Measurements from ENCODE around the gene FGD4. TPM values are rescaled to one million over a fixed set of nuclear protein-coding genes. Genes with fewer than 3 reads are reported as not detected.

FGD4 gene
- total RNA-seq, 1 experiment from 2014 or later, result 39.7 TPM

DNA sequence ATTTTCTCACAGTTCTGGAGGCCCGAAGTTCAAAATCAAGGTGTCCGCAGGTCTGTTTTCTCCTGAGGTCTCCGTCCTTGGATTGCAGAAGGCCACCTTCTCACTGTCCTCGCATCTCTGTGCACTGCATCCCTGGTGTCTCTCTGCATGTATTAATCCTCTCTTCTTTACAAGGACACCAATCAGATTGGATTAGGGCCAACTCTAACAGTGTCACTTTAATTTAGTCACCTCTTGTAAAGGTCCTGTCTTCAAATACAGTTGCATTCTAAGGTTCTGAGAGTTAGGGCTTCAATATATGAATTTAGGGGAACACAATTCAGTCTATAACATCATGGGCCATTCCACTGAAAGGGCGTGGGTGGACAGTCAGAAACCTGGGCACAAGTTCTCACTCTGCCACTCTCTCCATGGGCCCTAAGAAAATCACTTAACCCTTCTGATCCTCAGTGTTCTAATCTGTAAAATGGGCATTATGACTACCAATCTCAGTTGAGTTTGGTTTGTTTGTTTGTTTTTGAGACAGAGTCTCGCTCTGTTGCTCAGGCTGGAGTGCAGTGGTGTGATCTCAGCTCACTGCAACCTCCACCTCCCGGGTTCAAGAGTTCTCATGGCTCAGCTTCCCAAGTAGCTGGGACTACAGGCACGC lies 41.6 kb upstream of the FGD4 start:
- Mint-ChIP-seq H3K9me3 (no peaks in the 10 kb centered on the region), H3K27me3 (ENCODE audit: low read depth) (no peaks in the 10 kb centered on the region), H3K36me3 (peaks cover 6% of the 10 kb centered on the region), H3K4me1 (peaks cover 14% of the 10 kb centered on the region), H3K4me3 (no peak overlapping the region), H3K27ac (no peak overlapping the region)
- ChIA-PET POLR2A (no interaction called here), CTCF (no interaction called here)
- TF ChIP-seq, protein P1, sequence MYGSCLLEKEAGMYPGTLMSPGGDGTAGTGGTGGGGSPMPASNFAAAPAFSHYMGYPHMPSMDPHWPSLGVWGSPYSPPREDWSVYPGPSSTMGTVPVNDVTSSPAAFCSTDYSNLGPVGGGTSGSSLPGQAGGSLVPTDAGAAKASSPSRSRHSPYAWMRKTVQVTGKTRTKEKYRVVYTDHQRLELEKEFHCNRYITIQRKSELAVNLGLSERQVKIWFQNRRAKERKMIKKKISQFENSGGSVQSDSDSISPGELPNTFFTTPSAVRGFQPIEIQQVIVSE (CRISPR knock-in tag; IDR thresholded peaks at IDR 0.05; ENCODE audit: borderline replicate concordance), result no peak
- TF ChIP-seq TEAD4 (CRISPR knock-in tag; IDR thresholded peaks at IDR 0.05) (no peak), JUN (CRISPR knock-in tag; IDR thresholded peaks at IDR 0.05) (no peak), NFYB (CRISPR knock-in tag; conservative IDR thresholded peaks at IDR 0.05; ENCODE audit: low read depth) (no peak), ZNF219 (CRISPR knock-in tag; IDR thresholded peaks at IDR 0.05; ENCODE audit: borderline replicate concordance) (no peak), FOXK1 (CRISPR knock-in tag; IDR thresholded peaks at IDR 0.05) (no peak), RELA (CRISPR knock-in tag; IDR thresholded peaks at IDR 0.05; ENCODE audit: borderline replicate concordance) (no peak), HMGA2 (CRISPR knock-in tag; IDR thresholded peaks at IDR 0.05) (no peak), ZNF138 (CRISPR knock-in tag; conservative IDR thresholded peaks at IDR 0.05) (no peak), ETV6 (CRISPR knock-in tag; IDR thresholded peaks at IDR 0.05) (no peak), MYBL2 (CRISPR knock-in tag; IDR thresholded peaks at IDR 0.05) (no peak), GTF2I (CRISPR knock-in tag; conservative IDR thresholded peaks at IDR 0.05) (no peak), RORB (CRISPR knock-in tag; IDR thresholded peaks at IDR 0.05) (no peak), CREB1 (CRISPR knock-in tag; IDR thresholded peaks at IDR 0.05) (no peak)
- TF ChIP-seq, protein P2, sequence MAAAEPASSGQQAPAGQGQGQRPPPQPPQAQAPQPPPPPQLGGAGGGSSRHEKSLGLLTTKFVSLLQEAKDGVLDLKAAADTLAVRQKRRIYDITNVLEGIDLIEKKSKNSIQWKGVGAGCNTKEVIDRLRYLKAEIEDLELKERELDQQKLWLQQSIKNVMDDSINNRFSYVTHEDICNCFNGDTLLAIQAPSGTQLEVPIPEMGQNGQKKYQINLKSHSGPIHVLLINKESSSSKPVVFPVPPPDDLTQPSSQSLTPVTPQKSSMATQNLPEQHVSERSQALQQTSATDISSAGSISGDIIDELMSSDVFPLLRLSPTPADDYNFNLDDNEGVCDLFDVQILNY (CRISPR knock-in tag; IDR thresholded peaks at IDR 0.05), result no peak
- TF ChIP-seq, protein P3, sequence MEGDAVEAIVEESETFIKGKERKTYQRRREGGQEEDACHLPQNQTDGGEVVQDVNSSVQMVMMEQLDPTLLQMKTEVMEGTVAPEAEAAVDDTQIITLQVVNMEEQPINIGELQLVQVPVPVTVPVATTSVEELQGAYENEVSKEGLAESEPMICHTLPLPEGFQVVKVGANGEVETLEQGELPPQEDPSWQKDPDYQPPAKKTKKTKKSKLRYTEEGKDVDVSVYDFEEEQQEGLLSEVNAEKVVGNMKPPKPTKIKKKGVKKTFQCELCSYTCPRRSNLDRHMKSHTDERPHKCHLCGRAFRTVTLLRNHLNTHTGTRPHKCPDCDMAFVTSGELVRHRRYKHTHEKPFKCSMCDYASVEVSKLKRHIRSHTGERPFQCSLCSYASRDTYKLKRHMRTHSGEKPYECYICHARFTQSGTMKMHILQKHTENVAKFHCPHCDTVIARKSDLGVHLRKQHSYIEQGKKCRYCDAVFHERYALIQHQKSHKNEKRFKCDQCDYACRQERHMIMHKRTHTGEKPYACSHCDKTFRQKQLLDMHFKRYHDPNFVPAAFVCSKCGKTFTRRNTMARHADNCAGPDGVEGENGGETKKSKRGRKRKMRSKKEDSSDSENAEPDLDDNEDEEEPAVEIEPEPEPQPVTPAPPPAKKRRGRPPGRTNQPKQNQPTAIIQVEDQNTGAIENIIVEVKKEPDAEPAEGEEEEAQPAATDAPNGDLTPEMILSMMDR (IDR thresholded peaks at IDR 0.05), result no peak
- TF ChIP-seq, protein P4, sequence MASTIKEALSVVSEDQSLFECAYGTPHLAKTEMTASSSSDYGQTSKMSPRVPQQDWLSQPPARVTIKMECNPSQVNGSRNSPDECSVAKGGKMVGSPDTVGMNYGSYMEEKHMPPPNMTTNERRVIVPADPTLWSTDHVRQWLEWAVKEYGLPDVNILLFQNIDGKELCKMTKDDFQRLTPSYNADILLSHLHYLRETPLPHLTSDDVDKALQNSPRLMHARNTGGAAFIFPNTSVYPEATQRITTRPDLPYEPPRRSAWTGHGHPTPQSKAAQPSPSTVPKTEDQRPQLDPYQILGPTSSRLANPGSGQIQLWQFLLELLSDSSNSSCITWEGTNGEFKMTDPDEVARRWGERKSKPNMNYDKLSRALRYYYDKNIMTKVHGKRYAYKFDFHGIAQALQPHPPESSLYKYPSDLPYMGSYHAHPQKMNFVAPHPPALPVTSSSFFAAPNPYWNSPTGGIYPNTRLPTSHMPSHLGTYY (CRISPR knock-in tag; IDR thresholded peaks at IDR 0.05), result no peak
- no peak for DNase-seq (ENCODE audit: low spot score)
- ATAC-seq, result no peak

DNA sequence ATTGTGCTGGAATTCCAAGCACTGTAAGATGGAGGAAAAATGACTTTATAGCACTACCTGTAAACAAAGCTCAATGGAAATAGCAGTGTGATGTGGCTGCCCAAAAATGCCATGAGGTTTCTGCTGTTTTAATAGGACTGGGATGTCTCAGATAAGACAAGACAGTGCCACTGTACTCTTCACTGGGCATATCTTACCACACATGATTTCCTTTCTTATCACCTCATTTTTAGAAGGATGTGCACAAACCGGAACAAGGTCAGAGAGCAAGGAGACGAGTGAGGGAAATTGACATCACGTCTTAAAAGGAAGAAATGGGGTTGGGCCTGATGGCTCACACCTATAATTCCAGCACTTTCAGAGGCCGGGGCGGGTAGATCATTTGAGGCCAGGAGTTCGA lies 38.4 kb upstream of the FGD4 start:
- H3K36me3 Mint-ChIP-seq, result peaks cover 6% of the 10 kb centered on the region
- H3K4me1 Mint-ChIP-seq, result peaks cover 38% of the 10 kb centered on the region
- no peaks in the 10 kb centered on the region for H3K9me3 Mint-ChIP-seq
- H3K27me3 Mint-ChIP-seq (ENCODE audit: low read depth), result no peaks in the 10 kb centered on the region
- no peak overlapping the region for H3K27ac Mint-ChIP-seq
- ATAC-seq (no peak), DNase-seq (ENCODE audit: low spot score) (no peak)
- no peak overlapping the region for H3K4me3 Mint-ChIP-seq
- ChIA-PET CTCF (interaction anchor here (2.6 kb wide), 1 partner anchor 708 kb away, joined by 7 read pairs; no protein-coding TSS in a partner anchor), POLR2A (no interaction called here)
- TF ChIP-seq, protein P5, sequence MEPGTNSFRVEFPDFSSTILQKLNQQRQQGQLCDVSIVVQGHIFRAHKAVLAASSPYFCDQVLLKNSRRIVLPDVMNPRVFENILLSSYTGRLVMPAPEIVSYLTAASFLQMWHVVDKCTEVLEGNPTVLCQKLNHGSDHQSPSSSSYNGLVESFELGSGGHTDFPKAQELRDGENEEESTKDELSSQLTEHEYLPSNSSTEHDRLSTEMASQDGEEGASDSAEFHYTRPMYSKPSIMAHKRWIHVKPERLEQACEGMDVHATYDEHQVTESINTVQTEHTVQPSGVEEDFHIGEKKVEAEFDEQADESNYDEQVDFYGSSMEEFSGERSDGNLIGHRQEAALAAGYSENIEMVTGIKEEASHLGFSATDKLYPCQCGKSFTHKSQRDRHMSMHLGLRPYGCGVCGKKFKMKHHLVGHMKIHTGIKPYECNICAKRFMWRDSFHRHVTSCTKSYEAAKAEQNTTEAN (CRISPR knock-in tag; IDR thresholded peaks at IDR 0.05), result no peak
- TF ChIP-seq CREB1 (CRISPR knock-in tag; IDR thresholded peaks at IDR 0.05) (no peak), JAZF1 (CRISPR knock-in tag; IDR thresholded peaks at IDR 0.05) (no peak), TP53 (CRISPR knock-in tag; IDR thresholded peaks at IDR 0.05) (no peak), SP1 (CRISPR knock-in tag; conservative IDR thresholded peaks at IDR 0.05) (no peak), NR1H2 (CRISPR knock-in tag; IDR thresholded peaks at IDR 0.05) (no peak)
- TF ChIP-seq, protein P6, sequence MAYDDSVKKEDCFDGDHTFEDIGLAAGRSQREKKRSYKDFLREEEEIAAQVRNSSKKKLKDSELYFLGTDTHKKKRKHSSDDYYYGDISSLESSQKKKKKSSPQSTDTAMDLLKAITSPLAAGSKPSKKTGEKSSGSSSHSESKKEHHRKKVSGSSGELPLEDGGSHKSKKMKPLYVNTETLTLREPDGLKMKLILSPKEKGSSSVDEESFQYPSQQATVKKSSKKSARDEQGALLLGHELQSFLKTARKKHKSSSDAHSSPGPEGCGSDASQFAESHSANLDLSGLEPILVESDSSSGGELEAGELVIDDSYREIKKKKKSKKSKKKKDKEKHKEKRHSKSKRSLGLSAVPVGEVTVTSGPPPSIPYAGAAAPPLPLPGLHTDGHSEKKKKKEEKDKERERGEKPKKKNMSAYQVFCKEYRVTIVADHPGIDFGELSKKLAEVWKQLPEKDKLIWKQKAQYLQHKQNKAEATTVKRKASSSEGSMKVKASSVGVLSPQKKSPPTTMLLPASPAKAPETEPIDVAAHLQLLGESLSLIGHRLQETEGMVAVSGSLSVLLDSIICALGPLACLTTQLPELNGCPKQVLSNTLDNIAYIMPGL (CRISPR knock-in tag; IDR thresholded peaks at IDR 0.05), result no peak
- TF ChIP-seq, protein P7, sequence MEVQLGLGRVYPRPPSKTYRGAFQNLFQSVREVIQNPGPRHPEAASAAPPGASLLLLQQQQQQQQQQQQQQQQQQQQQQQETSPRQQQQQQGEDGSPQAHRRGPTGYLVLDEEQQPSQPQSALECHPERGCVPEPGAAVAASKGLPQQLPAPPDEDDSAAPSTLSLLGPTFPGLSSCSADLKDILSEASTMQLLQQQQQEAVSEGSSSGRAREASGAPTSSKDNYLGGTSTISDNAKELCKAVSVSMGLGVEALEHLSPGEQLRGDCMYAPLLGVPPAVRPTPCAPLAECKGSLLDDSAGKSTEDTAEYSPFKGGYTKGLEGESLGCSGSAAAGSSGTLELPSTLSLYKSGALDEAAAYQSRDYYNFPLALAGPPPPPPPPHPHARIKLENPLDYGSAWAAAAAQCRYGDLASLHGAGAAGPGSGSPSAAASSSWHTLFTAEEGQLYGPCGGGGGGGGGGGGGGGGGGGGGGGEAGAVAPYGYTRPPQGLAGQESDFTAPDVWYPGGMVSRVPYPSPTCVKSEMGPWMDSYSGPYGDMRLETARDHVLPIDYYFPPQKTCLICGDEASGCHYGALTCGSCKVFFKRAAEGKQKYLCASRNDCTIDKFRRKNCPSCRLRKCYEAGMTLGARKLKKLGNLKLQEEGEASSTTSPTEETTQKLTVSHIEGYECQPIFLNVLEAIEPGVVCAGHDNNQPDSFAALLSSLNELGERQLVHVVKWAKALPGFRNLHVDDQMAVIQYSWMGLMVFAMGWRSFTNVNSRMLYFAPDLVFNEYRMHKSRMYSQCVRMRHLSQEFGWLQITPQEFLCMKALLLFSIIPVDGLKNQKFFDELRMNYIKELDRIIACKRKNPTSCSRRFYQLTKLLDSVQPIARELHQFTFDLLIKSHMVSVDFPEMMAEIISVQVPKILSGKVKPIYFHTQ (CRISPR knock-in tag; IDR thresholded peaks at IDR 0.05), result no peak

Data from WTC11 (cell line).